HG02870 (cell line): ENCODE data around the gene RNASE7.

Experiments used
- ATAC-seq: cut with Tn5 transposase; IDR thresholded peaks from one replicate; pipeline ENCODE4 v1.9.1; 2021; ENCODE audit warnings: mild to moderate bottlenecking, moderate library complexity; ENCODE audit not compliant: unreplicated experiment

Gene RNASE7

GRCh38 chr14:21042918-21043317 lies 756 bp downstream of the RNASE7 start:
- ATAC-seq, result no peak

- no peak for ATAC-seq
Observed at GRCh38 chr14:21043387-21043973, 1.3 kb downstream of the RNASE7 start.

- no peak for ATAC-seq
Observed at GRCh38 chr14:21043974-21044618, 1.9 kb downstream of the RNASE7 start.

GRCh38 chr14:21047378-21047781 lies 5.2 kb downstream of the RNASE7 start:
- ATAC-seq, result no peak

- ATAC-seq, result no peak
Observed at GRCh38 chr14:21048638-21049037, 6.5 kb downstream of the RNASE7 start.

DNA sequence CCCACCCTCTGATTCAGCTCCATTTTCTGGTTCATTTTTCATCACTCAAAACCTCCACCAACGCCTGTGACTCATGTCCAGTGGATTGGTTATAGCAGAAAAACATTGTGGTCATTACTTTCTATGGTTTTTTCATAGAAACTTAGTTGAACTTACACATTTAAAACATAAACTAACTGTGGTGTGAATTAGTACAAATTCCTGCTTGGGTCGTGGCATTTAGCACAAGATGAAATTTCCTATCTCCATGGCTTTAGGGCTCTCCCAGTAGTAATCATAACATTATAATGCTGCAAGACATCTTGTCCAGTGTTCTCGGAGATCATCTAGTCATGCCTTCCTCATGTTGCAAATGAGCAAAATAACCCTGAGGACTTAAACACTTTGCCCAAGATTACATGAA lies 7.1 kb downstream of the RNASE7 start:
- no peak for ATAC-seq

DNA sequence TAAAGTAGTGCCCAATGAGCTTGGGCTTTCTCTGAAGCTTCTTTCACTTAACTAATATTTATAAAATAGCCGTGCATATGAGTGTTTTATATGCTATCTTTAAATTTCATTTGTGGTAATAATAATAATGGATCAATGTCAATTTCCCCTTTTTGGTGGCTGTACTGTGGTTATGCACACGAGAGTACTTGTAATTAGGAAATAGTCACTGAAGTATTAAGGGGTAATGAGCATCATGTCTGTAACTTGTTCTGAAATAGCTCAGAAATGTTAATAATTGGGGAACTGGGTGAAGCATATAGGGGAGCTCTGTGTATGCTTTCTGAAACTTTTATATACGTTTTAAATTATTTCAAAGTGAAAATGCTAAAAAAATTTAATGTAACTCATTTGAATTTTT lies 8.4 kb downstream of the RNASE7 start:
- ATAC-seq, result no peak

- ATAC-seq, result no peak
Observed at GRCh38 chr14:21053184-21054122, 11.3 kb downstream of the RNASE7 start.

DNA sequence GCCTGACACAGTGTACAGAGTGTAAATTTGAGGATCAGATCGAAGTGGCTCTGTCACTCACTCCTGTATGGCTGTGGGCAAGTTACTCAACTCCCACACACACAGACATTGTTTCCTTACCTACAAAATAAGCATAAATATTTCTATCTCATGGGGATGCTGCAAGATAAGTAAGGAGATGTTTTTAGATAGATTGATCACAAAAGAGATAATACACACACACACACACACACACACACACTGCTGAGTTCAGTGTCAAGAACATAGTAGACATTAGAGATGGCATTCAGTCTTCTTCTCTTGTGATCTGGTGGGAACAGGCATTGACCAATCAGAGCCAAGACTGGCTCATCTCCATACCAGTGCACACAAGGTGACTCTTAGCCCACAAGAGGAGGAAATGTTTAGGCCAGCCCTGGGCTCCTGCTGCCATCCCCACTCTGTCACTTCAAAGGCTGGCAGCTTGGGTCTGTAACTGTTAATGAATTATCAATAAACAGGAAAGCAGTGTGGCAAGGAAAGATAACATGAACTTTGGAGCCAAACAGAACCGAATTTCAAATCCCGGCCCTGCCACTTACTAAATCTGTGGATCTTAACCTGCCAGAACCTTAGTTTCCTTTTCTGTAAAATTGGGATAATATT lies 12.1 kb downstream of the RNASE7 start:
- ATAC-seq, result no peak

GRCh38 chr14:21054768-21055145 lies 12.6 kb downstream of the RNASE7 start:
- no peak for ATAC-seq

DNA sequence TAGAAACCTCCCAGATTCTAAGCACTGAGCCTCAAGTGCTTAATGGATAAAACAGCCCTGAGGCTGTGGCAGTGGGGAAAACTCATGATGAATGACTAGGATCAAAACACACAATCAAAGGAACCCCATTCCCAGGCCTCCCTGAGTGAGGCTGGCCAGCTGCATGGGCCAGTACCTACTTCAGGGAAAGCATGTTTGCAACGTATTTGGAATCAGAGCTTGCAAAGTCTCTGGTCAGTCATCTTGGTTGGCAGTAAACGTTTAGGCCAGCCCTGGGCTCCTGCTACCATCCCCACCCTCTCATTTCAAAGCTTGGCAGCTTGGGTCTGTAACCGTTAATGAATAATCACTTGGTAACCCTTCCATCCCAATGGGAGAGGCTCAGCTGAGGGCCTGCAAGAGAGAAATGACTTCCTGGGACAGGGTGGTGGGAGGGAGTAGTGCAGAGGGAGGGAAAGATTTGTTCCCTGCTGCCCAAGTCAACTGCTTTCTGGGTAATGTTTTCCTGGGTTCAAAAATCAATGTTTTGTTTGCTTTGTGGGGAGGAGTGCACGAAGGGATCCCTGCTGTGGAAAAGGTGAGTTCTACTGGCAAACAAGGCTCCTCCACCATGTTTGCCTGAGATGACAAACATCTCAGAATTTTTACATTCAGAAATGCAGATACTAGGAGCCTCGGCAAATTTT lies 13.4 kb downstream of the RNASE7 start:
- no peak for ATAC-seq

- ATAC-seq, result no peak
Observed at GRCh38 chr14:21056520-21057163, 14.5 kb downstream of the RNASE7 start.

GRCh38 chr14:21057803-21058675 lies 15.9 kb downstream of the RNASE7 start, which contains the start of gene RNASE8:
Gene RNASE8, plus strand, starts transcription at chr14:21057822. Its CDS starts 71 bp downstream, at chr14:21057893.
- ATAC-seq, result no peak

DNA sequence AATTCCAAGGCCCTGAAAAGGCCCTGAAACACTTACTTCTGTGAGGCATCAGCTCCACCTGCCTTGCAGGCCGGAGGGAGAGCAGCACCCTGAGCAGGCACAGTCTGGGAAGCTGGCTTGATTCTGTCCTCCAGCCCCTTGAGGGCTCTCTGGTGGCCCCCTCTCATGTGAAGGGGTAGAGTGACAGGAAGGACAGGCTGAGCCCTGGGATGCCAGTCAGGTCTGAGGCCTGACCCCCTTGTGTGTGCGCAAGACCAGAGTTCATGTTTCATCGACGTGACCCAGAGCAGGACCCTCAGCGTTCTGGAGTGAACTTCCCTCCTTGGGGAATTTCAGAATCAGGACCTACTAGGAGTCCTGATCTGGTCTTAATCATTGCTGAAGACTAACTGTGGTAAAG lies 16.7 kb downstream of the RNASE7 start:
- no peak for ATAC-seq

GRCh38 chr14:21059842-21060613 lies 17.9 kb downstream of the RNASE7 start:
- no peak for ATAC-seq

GRCh38 chr14:21060614-21061346 lies 18.6 kb downstream of the RNASE7 start:
- no peak for ATAC-seq

- ATAC-seq, result no peak
Observed at GRCh38 chr14:21061347-21061668, 19.1 kb downstream of the RNASE7 start.

GRCh38 chr14:21063479-21063878 lies 21.3 kb downstream of the RNASE7 start:
- no peak for ATAC-seq
